ENCODE data around the gene PLVAP.

DNA sequence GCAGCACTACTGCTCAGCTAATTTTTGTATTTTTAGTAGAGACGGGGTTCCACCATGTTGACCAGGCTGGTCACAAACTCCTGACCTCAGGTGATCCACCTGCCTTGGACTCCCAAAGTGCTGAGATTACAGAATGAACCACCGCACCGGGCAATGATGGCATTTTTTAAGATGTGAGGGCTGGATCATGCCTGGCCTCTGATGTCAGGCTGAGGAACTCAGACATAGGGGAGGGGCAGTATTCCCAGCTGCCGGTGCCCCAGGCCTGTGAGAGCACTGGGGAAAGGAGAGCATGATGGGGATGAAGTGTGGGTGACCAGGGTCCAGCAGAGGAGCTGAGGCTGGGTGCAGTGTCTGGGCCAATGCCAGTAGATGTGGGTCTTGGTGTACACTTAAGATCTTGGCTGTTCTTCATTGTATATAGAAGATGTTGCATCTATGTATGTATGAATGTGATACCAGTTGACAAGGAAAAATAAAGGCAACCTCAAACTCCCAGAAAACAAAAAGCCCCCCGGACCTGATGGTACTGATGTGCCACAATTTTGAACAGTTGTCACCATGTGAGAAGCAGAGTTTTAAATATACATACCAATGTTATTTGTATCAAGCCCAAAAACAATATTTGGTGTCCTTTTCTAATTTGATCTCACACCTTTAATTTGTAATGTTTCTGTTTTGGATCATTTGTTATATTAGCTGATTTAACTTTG is 3.4 kb upstream of the PLVAP start:
- TF ChIP-seq, protein P1, sequence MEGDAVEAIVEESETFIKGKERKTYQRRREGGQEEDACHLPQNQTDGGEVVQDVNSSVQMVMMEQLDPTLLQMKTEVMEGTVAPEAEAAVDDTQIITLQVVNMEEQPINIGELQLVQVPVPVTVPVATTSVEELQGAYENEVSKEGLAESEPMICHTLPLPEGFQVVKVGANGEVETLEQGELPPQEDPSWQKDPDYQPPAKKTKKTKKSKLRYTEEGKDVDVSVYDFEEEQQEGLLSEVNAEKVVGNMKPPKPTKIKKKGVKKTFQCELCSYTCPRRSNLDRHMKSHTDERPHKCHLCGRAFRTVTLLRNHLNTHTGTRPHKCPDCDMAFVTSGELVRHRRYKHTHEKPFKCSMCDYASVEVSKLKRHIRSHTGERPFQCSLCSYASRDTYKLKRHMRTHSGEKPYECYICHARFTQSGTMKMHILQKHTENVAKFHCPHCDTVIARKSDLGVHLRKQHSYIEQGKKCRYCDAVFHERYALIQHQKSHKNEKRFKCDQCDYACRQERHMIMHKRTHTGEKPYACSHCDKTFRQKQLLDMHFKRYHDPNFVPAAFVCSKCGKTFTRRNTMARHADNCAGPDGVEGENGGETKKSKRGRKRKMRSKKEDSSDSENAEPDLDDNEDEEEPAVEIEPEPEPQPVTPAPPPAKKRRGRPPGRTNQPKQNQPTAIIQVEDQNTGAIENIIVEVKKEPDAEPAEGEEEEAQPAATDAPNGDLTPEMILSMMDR (IDR thresholded peaks at IDR 0.05), result no peak
- TF ChIP-seq POLR2A (IDR thresholded peaks at IDR 0.05), result no peak

Measured in lower leg skin (tissue), 3 donors.